A549 (cell line): ENCODE data around the gene SP6. TPM values are rescaled to one million over a fixed set of nuclear protein-coding genes. Genes with fewer than 3 reads are reported as not detected.
A peak's percentile ranks its signal among the peaks of the same experiment; 100 is the strongest.

ENCODE experiments used
- ATAC-seq, 2 experiments: fragments of 200-7000 bp in 1 of 2; fragments of >200 bp in 1 of 2; cut with Nextera tagmentation in 1 of 2; cut with Tn5 transposase in 1 of 2; 3 replicates each; pipeline versions ENCODE4 v1.8.0 to v1.9.1; 2018 to 2020; ENCODE audit warnings: mild to moderate bottlenecking in 1 of 2, moderate library complexity in 1 of 2
- CTCF ChIA-PET: fragments of 300-600 bp; sonication (Branson Sonifier 250); formaldehyde crosslinking; extraction: SDS; loops from one replicate; lab custom pipeline; 2021; ENCODE audit warnings: antibody characterized with exemption, inconsistent platforms; lab: Yijun Ruan, JAX
- POLR2A ChIA-PET: fragments of 350-600 bp; formaldehyde crosslinking; extraction: SDS; loops from one replicate; lab custom pipeline; 2021; ENCODE audit warnings: antibody characterized with exemption, inconsistent platforms; lab: Yijun Ruan, JAX
- DNase-seq, 2 experiments: peaks; one replicate each; pipeline versions ENCODE4 v3.0.0 to v3.0.0-alpha.2; 2011 to 2016; ENCODE audit warnings: low read depth in 1 of 2, low spot score in 1 of 2
- FAIRE-seq: peaks from 2 replicates; lab custom pipeline; 2011; peaks lifted over from hg19 to GRCh38; lab: Jason Lieb, UNC
- H3K27ac ChIP-seq, 2 experiments: fragments of >200 bp; sonication (Bioruptor Twin); formaldehyde crosslinking; 3 replicates each; pipeline ENCODE4 v1.5.1; 2016 to 2017
- H3K4me1 ChIP-seq: fragments of >200 bp; sonication (Bioruptor Twin); formaldehyde crosslinking; 3 replicates; pipeline ENCODE4 v1.6.1; 2016
- H3K4me2 ChIP-seq: fragments of >200 bp; sonication (Bioruptor Twin); formaldehyde crosslinking; 3 replicates; pipeline ENCODE4 v1.6.1; 2016
- H3K4me3 ChIP-seq: fragments of >200 bp; sonication (Bioruptor Twin); formaldehyde crosslinking; 3 replicates; pipeline ENCODE4 v1.5.1; 2016
- H3K9me3 ChIP-seq: fragments of >200 bp; sonication (Bioruptor Twin); formaldehyde crosslinking; 3 replicates; pipeline ENCODE4 v1.6.1; 2016
- ATOH8 ChIP-seq: fragments of 250-450 bp; sonication (Bioruptor Pico); IDR thresholded peaks from 2 replicates; pipeline ENCODE4 v1.5.0; 2020; ENCODE audit warnings: low read depth, mild to moderate bottlenecking, moderate library complexity
- CHD2 ChIP-seq: fragments of 150-350 bp; IDR thresholded peaks from 2 replicates; pipeline ENCODE4 v1.6.1; 2014; ENCODE audit warnings: low read length; ENCODE audit not compliant: partially characterized antibody
- CHD4 ChIP-seq: fragments of 200-600 bp; sonication (generic); IDR thresholded peaks from 2 replicates; pipeline ENCODE4 v1.6.1; 2016; ENCODE audit warnings: antibody characterized with exemption, mild to moderate bottlenecking, borderline replicate concordance
- CTCF ChIP-seq: fragments of >200 bp; sonication (Bioruptor Twin); formaldehyde crosslinking; IDR thresholded peaks from 3 replicates; pipeline ENCODE4 v1.5.1; 2016
- ELK1 ChIP-seq: fragments of 150-350 bp; IDR thresholded peaks from 2 replicates; pipeline ENCODE4 v1.6.1; 2014; ENCODE audit warnings: low read depth, mild to moderate bottlenecking, low read length
- ESRRA ChIP-seq: fragments of 150-350 bp; IDR thresholded peaks from 2 replicates; pipeline ENCODE4 v1.6.1; 2014; ENCODE audit warnings: mild to moderate bottlenecking, low read length, borderline replicate concordance
- HOXB13 ChIP-seq: fragments of 250-450 bp; sonication (Bioruptor Pico); IDR thresholded peaks from 2 replicates; pipeline ENCODE4 v1.5.0; 2020; ENCODE audit warnings: low read depth, mild to moderate bottlenecking, moderate library complexity
- KDM1A ChIP-seq: fragments of 200-600 bp; sonication (generic); IDR thresholded peaks from 2 replicates; pipeline ENCODE4 v1.6.1; 2016; ENCODE audit warnings: low read depth, mild to moderate bottlenecking
- KDM5A ChIP-seq: fragments of 200-600 bp; sonication (generic); IDR thresholded peaks from 2 replicates; pipeline ENCODE4 v1.6.1; 2016; ENCODE audit warnings: antibody characterized with exemption, mild to moderate bottlenecking
- MAZ ChIP-seq: fragments of 150-350 bp; IDR thresholded peaks from 2 replicates; pipeline ENCODE4 v1.6.1; 2014; ENCODE audit warnings: antibody characterized with exemption, low read depth, low read length, borderline replicate concordance
- NFE2L2 ChIP-seq: fragments of 150-350 bp; conservative IDR thresholded peaks from 2 replicates; pipeline ENCODE4 v1.6.1; 2014; ENCODE audit warnings: low read length
- PBX3 ChIP-seq: IDR thresholded peaks from 2 replicates; pipeline ENCODE4 v1.6.1; 2012
- POLR2A ChIP-seq: IDR thresholded peaks from 2 replicates; pipeline ENCODE4 v1.6.1; 2012; ENCODE audit warnings: mild to moderate bottlenecking, low read length
- POLR2AphosphoS2 ChIP-seq: conservative IDR thresholded peaks from 2 replicates; pipeline ENCODE4 v1.6.1; 2012; ENCODE audit warnings: low read length, improper control_type of control experiment, inconsistent platforms
- RFX5 ChIP-seq: fragments of 450-650 bp; IDR thresholded peaks from 2 replicates; pipeline ENCODE4 v1.7.1; 2014; ENCODE audit warnings: antibody characterized with exemption, mild to moderate bottlenecking, moderate library complexity
- RNF2 ChIP-seq: fragments of 200-600 bp; sonication (generic); IDR thresholded peaks from 2 replicates; pipeline ENCODE4 v1.6.1; 2016; ENCODE audit warnings: low read depth, mild to moderate bottlenecking, antibody characterized with exemption, moderate library complexity, borderline replicate concordance
- SMC3 ChIP-seq: fragments of >200 bp; sonication (Bioruptor Twin); formaldehyde crosslinking; IDR thresholded peaks from 3 replicates; pipeline ENCODE4 v1.6.1; 2018; ENCODE audit warnings: inconsistent platforms
- SREBF2 ChIP-seq: fragments of 450-650 bp; IDR thresholded peaks from 2 replicates; pipeline ENCODE4 v1.6.1; 2014; ENCODE audit warnings: mild to moderate bottlenecking, moderate library complexity
- ZNF302 ChIP-seq: fragments of 250-450 bp; sonication (Bioruptor Pico); IDR thresholded peaks from 2 replicates; pipeline ENCODE4 v1.9.0; 2021; ENCODE audit warnings: inconsistent platforms, mild to moderate bottlenecking, moderate library complexity
- ZSCAN20 ChIP-seq: fragments of 250-450 bp; sonication (Bioruptor Pico); IDR thresholded peaks from 2 replicates; pipeline ENCODE4 v1.8.0; 2022; ENCODE audit warnings: mild to moderate bottlenecking, moderate library complexity
- WGBS: methylation state at CpG from one replicate; pipeline ENCODE4 v1.1.6; 2017; ENCODE audit errors: missing lambda C conversion rate; 5-methylcytosine and 5-hydroxymethylcytosine counted together
- polyA plus RNA-seq, 4 experiments: library from polyadenylated mRNA; depleted of rRNA in 3 of 4; stranded (reverse); fragments of >200 nt; fragmentation: RNase III in 1 of 4; extraction: RNeasy Plus Mini Kit Qiagen cat#74134 plus additional on column Dnase treatment in 1 of 4; gene quantifications; 2 replicates in 3 of 4; 3 replicates in 1 of 4; pipeline ENCODE4 v1.2.3, GENCODE V29; 2011 to 2017

SP6 gene
- polyA plus RNA-seq, 2 of the 4 experiments (the other 2 are of a cell fraction) = 0.61 to 2.1 TPM

- ATAC-seq = no peak
- CTCF ChIA-PET = interaction anchor here (0.9 to 4.1 kb wide), 5 partner anchors 19 to 147 kb away, joined by 3 to 27 read pairs (median 6); partner anchors contain the start of genes CDK5RAP3 and SCRN2
- WGBS = 91% methylated on average over 4 of the region's 4 CpGs
- no peak for FAIRE-seq
- Histone ChIP-seq H3K27ac (no peak overlapping the region), H3K4me2 (no peak overlapping the region), H3K4me1 (peaks cover 21% of the 10 kb centered on the region), H3K9me3 (no peaks in the 10 kb centered on the region), H3K4me3 (no peak overlapping the region)
- DNase-seq = no peak
- TF ChIP-seq MAZ = no peak
- no peak for TF ChIP-seq PBX3
- no peak for TF ChIP-seq RFX5
- no peak for TF ChIP-seq CHD2
- TF ChIP-seq NFE2L2 = no peak
- no peak for TF ChIP-seq KDM5A
- TF ChIP-seq POLR2A = no peak
- POLR2A ChIA-PET = interaction anchor here (2.6 kb wide), 1 partner anchor 7 kb away, joined by 58 read pairs; the partner anchor contains the start of genes LRRC46 and MRPL10
Observed at GRCh38 chr17:47823519-47823918, 27.4 kb downstream of the SP6 start.

- TF ChIP-seq ESRRA (no peak), ELK1 (no peak), ATOH8 (CRISPR knock-in tag) (no peak), ZNF302 (CRISPR knock-in tag) (no peak), HOXB13 (CRISPR knock-in tag) (no peak), KDM1A (no peak), CHD4 (no peak), ZSCAN20 (no peak), SREBF2 (no peak), RNF2 (no peak), CTCF (no peak), RFX5 (no peak), SMC3 (no peak), POLR2AphosphoS2 (no peak), MAZ (no peak)
- TF ChIP-seq, all 56 proteins: peak for 0
Observed at GRCh38 chr17:47822785-47823184, 28.2 kb downstream of the SP6 start.

More at GRCh38 chr17:47822785-47823184, 28.2 kb downstream of the SP6 start:
- Histone ChIP-seq H3K4me2 (peak overlapping the region; percentile 97; the same call in 1 of the 3 replicates), H3K4me1 (peaks cover 21% of the 10 kb centered on the region), H3K27ac (no peak overlapping the region), H3K4me3 (no peak overlapping the region), H3K9me3 (no peaks in the 10 kb centered on the region)
- DNase-seq = no peak
- no peak for ATAC-seq
- 82% methylated on average over 4 of the region's 4 CpGs for WGBS
- CTCF ChIA-PET = interaction anchor here (0.9 to 4.1 kb wide), 10 partner anchors 8 to 148 kb away, joined by 3 to 27 read pairs (median 7); partner anchors contain the start of genes CDK5RAP3, LRRC46, MRPL10 and SCRN2
- POLR2A ChIA-PET = interaction anchor here (2.6 kb wide), 1 partner anchor 8 kb away, joined by 58 read pairs; the partner anchor contains the start of genes LRRC46 and MRPL10
- FAIRE-seq = no peak
